Ovary (tissue), 9 donors: ENCODE data around the gene IMP3. TPM values are rescaled to one million over a fixed set of nuclear protein-coding genes. Genes with fewer than 3 reads are reported as not detected.

Source experiments
- DNase-seq, 5 donors: peaks; one replicate each; pipeline ENCODE4 v3.0.0-alpha.2; 2019 to 2020
- H3K27ac ChIP-seq, 2 donors: fragments of 200-600 bp; one replicate each; pipeline versions ENCODE4 v1.5.1 to v1.8.0; 2019 to 2022
- H3K27me3 ChIP-seq: fragments of 200-600 bp; one replicate; pipeline ENCODE4 v1.8.0; 2022
- H3K36me3 ChIP-seq: fragments of 200-600 bp; sonication (generic); one replicate; pipeline ENCODE4 v1.5.1; 2019
- H3K4me1 ChIP-seq: one replicate; pipeline ENCODE4 v1.8.1; 2013; ENCODE audit warnings: mild to moderate bottlenecking, moderate library complexity; ENCODE audit not compliant: insufficient read depth
- H3K4me3 ChIP-seq: fragments of 200-600 bp; sonication (generic); one replicate; pipeline ENCODE4 v1.5.1; 2017
- H3K9me3 ChIP-seq, 2 donors: fragments of 200-600 bp in 1 of 2; sonication (generic) in 1 of 2; one replicate each; pipeline versions ENCODE4 v1.5.1 to v1.8.1; 2013 to 2019; ENCODE audit warnings: mild to moderate bottlenecking in 1 of 2, moderate library complexity in 1 of 2
- EP300 ChIP-seq: sonication (generic); formaldehyde crosslinking; IDR thresholded peaks from one replicate; pipeline ENCODE4 v1.6.1; 2017; ENCODE audit warnings: antibody characterized with exemption
- POLR2A ChIP-seq: fragments of 450-650 bp; IDR thresholded peaks from one replicate; pipeline ENCODE4 v1.6.1; 2017; ENCODE audit warnings: antibody characterized with exemption, mild to moderate bottlenecking, moderate library complexity
- WGBS, 3 donors: extraction: QIAGEN DNeasy Blood & Tissue Kit in 1 of 3; methylation state at CpG; one replicate each; pipeline versions ENCODE4 v1.1.5 to v1.1.7; 2013 to 2017; 5-methylcytosine and 5-hydroxymethylcytosine counted together
- intact Hi-C, 4 donors: fragments of 100-400 bp; cut with DNase I; formaldehyde crosslinking; loops; one replicate each; pipeline versions ENCODE4 v1.11.0 to v1.15.1; 2022 to 2023
- polyA plus RNA-seq, 2 donors: library from polyadenylated mRNA; stranded (reverse); fragments of 200-250 nt in 1 of 2; fragments of 350-450 nt in 1 of 2; fragmentation: Illumina TruSeq in 1 of 2; extraction: RNeasy Lipid Tissue Mini Kit (QIAGEN cat#74804) in 1 of 2; gene quantifications; one replicate each; pipeline ENCODE4 v1.2.3, GENCODE V29; 2013 to 2014
- total RNA-seq, 7 donors: library from RNA; depleted of rRNA in 2 of 7; stranded (reverse); fragments of >200 nt in 2 of 7; fragmentation: NEBNext Ultra II Directional in 3 of 7; extraction: Animal tissue kit (Norgen Biotek cat#: 25700) in 3 of 7; gene quantifications; one replicate each; pipeline versions ENCODE4 v1.1.0 to v1.2.4, GENCODE V29; 2016 to 2023
- TF ChIP-seq, protein P1 (sequence below), 3 donors: fragments of 450-650 bp in 2 of 3; fragments of 200-600 bp in 1 of 3; IDR thresholded peaks; one replicate each; pipeline versions ENCODE4 v1.5.1 to v1.8.0; 2016 to 2022; ENCODE audit warnings: antibody characterized with exemption in 3 of 3, mild to moderate bottlenecking in 1 of 3
- donor health status: DM: no; HTN: no; CAD: no; lungs with moderate emphysema.
- donor health status: DM: no; HTN: no; CAD: no.
- donor health status: Bipolar disorder and iron deficiency.
- donor health status: DM: yes; HTN: yes; CAD: no.
- donor health status: DM: no; HTN: no; CAD: no.
- donor health status: DM: yes; HTN: yes; CAD: no.

Gene IMP3
- total and polyA plus RNA-seq, 9 donors, result 45.1 to 106 (median 51.6) TPM

DNA sequence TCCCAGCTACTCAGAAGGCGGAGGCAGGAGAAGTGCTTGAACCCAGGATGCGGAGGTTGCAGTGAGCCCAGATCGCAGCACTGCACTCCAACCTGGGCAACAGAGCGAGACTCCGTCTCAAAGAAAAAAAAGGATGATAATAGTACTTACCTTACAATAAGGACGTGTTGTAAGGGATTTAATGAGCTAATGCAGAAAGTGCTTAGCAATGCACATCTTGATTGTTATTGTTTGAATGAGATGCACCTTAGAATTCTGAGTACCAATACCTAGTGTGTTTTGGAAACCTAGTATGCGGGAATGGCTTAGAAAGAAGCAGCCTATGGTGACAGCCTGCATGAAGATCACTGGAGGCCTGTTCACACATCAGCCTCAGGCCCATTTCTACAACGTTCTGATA is 34.0 kb downstream of the IMP3 start:
- no peak for TF ChIP-seq EP300
- TF ChIP-seq, protein P1, sequence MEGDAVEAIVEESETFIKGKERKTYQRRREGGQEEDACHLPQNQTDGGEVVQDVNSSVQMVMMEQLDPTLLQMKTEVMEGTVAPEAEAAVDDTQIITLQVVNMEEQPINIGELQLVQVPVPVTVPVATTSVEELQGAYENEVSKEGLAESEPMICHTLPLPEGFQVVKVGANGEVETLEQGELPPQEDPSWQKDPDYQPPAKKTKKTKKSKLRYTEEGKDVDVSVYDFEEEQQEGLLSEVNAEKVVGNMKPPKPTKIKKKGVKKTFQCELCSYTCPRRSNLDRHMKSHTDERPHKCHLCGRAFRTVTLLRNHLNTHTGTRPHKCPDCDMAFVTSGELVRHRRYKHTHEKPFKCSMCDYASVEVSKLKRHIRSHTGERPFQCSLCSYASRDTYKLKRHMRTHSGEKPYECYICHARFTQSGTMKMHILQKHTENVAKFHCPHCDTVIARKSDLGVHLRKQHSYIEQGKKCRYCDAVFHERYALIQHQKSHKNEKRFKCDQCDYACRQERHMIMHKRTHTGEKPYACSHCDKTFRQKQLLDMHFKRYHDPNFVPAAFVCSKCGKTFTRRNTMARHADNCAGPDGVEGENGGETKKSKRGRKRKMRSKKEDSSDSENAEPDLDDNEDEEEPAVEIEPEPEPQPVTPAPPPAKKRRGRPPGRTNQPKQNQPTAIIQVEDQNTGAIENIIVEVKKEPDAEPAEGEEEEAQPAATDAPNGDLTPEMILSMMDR (IDR thresholded peaks at IDR 0.05), result no peak
- TF ChIP-seq POLR2A, result no peak
- H3K27ac ChIP-seq, result no peak overlapping the region
- no peak overlapping the region for H3K4me3 ChIP-seq
- no peaks in the 10 kb centered on the region for H3K9me3 ChIP-seq
- no peaks in the 10 kb centered on the region for H3K27me3 ChIP-seq
- DNase-seq, result no peak
- 91 to 93% (median 93%) methylated on average over 8 of the region's 8 CpGs for WGBS, 3 donors
- intact Hi-C loops, result loop anchor here in 1 of 4 donors (10.0 kb wide), 1 partner anchor 79 kb away; no protein-coding TSS in a partner anchor
- no peaks in the 10 kb centered on the region for H3K4me1 ChIP-seq
- no peaks in the 10 kb centered on the region for H3K36me3 ChIP-seq

DNA sequence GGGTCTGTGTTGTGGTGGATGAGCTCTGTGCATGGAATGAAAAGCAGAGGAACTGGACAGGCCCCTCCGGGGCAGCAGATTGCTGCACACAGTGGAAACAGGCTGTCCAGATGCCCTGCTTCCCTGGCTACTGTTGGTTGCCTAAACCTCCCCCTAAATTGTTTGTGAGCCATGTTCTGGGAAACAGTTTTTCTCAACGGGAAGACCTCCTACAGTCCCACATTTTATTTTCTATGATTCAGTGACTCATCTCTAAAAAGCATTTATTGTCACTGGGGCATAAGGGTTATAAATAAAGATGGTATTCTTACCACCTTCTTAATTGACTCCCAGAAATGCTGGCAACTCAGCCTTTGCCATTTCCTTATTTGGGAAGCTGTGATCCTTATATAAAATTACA is 40.6 kb downstream of the IMP3 start:
- no peaks in the 10 kb centered on the region for H3K9me3 ChIP-seq
- TF ChIP-seq EP300 (no peak), POLR2A (no peak)
- TF ChIP-seq, protein P1 (IDR thresholded peaks at IDR 0.05), result no peak
- H3K4me1 ChIP-seq, result no peaks in the 10 kb centered on the region
- H3K27ac ChIP-seq, result no peak overlapping the region
- intact Hi-C loops, result no loop called here
- DNase-seq, result no peak
- H3K36me3 ChIP-seq, result no peaks in the 10 kb centered on the region
- WGBS, 3 donors, result 13 to 22% (median 20%) methylated on average over 2 of the region's 2 CpGs
- no peaks in the 10 kb centered on the region for H3K27me3 ChIP-seq
- H3K4me3 ChIP-seq, result no peak overlapping the region

DNA sequence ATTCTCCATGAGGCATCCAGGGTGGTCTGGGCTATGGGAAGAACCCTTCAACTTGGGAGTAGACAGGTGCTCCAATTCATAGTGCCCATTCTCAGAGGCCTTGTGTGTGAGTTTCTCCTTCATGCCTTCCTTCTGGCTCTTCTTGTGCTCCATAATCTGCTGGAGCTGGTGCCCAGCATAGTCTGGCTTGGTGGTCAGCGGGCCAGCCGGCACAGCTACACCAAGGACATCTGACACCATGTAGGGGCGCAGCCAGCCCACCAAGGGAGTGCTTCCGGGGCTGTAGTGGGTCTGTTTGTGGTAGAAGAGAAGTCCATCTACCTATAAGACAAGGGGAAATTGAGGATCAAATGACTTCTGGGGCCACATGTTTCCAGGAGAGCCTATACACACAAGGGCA is 41.7 kb downstream of the IMP3 start:
- Histone ChIP-seq H3K27ac (no peak overlapping the region), H3K4me1 (no peaks in the 10 kb centered on the region), H3K36me3 (no peaks in the 10 kb centered on the region), H3K4me3 (no peak overlapping the region), H3K27me3 (no peaks in the 10 kb centered on the region), H3K9me3 (no peaks in the 10 kb centered on the region)
- no peak for DNase-seq
- TF ChIP-seq POLR2A (no peak), EP300 (no peak)
- TF ChIP-seq, protein P1 (IDR thresholded peaks at IDR 0.05), result no peak
- intact Hi-C loops, result no loop called here
- WGBS, 3 donors, result 77 to 83% (median 80%) methylated on average over 4 of the region's 4 CpGs

DNA sequence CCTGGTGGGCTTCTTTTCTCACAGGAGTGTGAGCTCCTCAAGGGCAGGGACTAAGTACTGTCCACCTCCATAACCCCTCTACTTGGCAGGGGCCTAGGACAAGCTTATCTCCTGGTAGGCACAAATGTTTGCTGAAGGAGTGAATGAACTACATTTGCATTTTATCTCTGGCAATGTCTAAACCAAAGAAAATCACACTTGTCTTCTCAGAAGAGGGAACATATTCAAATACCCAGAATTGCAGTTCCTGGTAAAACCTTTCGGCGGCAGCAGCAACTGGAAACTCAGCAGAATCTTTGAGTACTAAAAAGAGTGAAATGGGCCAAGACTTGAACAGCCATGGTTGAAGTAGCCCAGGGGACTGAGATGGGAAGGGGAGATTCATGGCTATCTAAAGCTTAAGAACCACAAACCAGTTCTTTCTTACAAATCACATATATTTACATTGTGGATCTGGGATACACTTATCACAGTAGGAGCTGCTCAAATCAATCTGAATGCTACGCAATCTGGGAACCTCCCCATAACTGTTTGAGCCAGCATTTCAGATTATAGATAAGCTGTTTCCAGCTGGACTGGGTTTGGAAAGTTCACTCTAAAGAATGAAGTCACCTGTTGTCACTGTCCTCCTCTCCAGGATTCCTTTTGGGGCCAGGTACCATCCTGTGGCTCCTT is 42.2 kb downstream of the IMP3 start:
- H3K36me3 ChIP-seq, result no peaks in the 10 kb centered on the region
- intact Hi-C loops, result no loop called here
- H3K4me3 ChIP-seq, result no peak overlapping the region
- TF ChIP-seq EP300, result no peak
- no peak for TF ChIP-seq POLR2A
- TF ChIP-seq, protein P1 (IDR thresholded peaks at IDR 0.05), result no peak
- whole genome bisulfite sequencing, 3 donors, result 81 to 90% (median 82%) methylated on average over 3 of the region's 3 CpGs
- H3K4me1 ChIP-seq, result no peaks in the 10 kb centered on the region
- H3K27me3 ChIP-seq, result no peaks in the 10 kb centered on the region
- no peak overlapping the region for H3K27ac ChIP-seq
- H3K9me3 ChIP-seq, result no peaks in the 10 kb centered on the region
- no peak for DNase-seq
